Prostate gland (tissue), 2 donors: ENCODE results near the gene FAXC. TPM values are rescaled to one million over a fixed set of nuclear protein-coding genes. Genes with fewer than 3 reads are reported as not detected.
"Not testable (repeated sequence)": the region's sequence is repeated elsewhere in the genome, so short reads cannot be mapped to it uniquely, and the experiment has no call there.

ENCODE experiments used
- DNase-seq: peaks from one replicate; pipeline ENCODE4 v3.0.0-alpha.2; 2019; ENCODE audit warnings: low spot score
- H3K27ac ChIP-seq, 2 donors: fragments of 200-600 bp; sonication (generic); 2 replicates each; pipeline ENCODE4 v1.5.1; 2017 to 2019
- H3K27me3 ChIP-seq: fragments of 200-600 bp; sonication (generic); replicated peaks from 2 replicates; pipeline ENCODE4 v1.5.1; 2019; ENCODE audit not compliant: insufficient read depth
- H3K36me3 ChIP-seq, 2 donors: fragments of 200-600 bp; sonication (generic); 1 replicate in 1 of 2; 2 replicates in 1 of 2; pipeline versions ENCODE4 v1.5.1 to v1.8.1; 2017 to 2019
- H3K4me1 ChIP-seq: fragments of 200-600 bp; sonication (generic); replicated peaks from 2 replicates; pipeline ENCODE4 v1.5.1; 2019
- H3K4me3 ChIP-seq, 2 donors: fragments of 200-600 bp; sonication (generic); 2 replicates each; pipeline ENCODE4 v1.5.1; 2017 to 2019
- H3K9me3 ChIP-seq: fragments of 200-600 bp; sonication (generic); 2 replicates; pipeline ENCODE4 v1.5.1; 2017
- POLR2A ChIP-seq: fragments of 450-650 bp; IDR thresholded peaks from one replicate; pipeline ENCODE4 v1.6.1; 2016; ENCODE audit warnings: antibody characterized with exemption, mild to moderate bottlenecking
- POLR2AphosphoS5 ChIP-seq: sonication (generic); formaldehyde crosslinking; IDR thresholded peaks from one replicate; pipeline ENCODE4 v1.6.1; 2017; ENCODE audit warnings: antibody characterized with exemption
- WGBS: methylation state at CpG from one replicate; pipeline ENCODE4 v1.1.5; 2018; 5-methylcytosine and 5-hydroxymethylcytosine counted together
- intact Hi-C: fragments of 100-400 bp; cut with DNase I; formaldehyde crosslinking; loops from one replicate; pipeline ENCODE4 v1.14.2; 2022
- total RNA-seq, 2 donors: library from RNA; depleted of rRNA; stranded (reverse); fragments of >200 nt; gene quantifications; one replicate each; pipeline ENCODE4 v1.1.0, GENCODE V29; 2016
- TF ChIP-seq, protein P1 (sequence below), 4 experiments: fragments of 200-600 bp in 2 of 4; fragments of 450-650 bp in 2 of 4; sonication (generic) in 2 of 4; IDR thresholded peaks; 1 replicate in 3 of 4; 2 replicates in 1 of 4; pipeline ENCODE4 v1.5.1; 2016 to 2019; ENCODE audit warnings: antibody characterized with exemption in 4 of 4, mild to moderate bottlenecking in 2 of 4, moderate library complexity in 2 of 4

FAXC gene
- total RNA-seq, 2 donors from 2014 or later: 6.5 to 14.7 TPM

DNA sequence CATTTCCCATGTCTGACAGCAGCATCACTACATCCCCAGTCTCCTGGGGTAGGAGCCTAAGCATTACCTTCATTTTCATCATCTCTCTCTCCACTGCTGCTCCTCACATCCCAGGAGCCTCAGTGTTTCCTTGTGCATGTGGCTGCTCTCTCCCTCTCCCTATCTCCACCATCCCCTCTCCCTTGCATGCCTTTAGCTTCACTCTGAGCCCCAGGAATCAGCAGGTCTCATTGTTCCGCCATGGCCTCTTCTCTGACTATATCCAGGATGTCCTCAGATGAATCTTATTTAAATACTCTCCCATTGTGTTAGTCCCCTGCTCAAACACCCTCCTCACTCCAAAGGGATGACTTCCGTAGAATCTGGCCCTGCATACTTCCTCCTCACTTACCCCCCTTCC is 79.4 kb downstream of the FAXC start:
- intact Hi-C loops: no loop called here
- TF ChIP-seq, protein P1, sequence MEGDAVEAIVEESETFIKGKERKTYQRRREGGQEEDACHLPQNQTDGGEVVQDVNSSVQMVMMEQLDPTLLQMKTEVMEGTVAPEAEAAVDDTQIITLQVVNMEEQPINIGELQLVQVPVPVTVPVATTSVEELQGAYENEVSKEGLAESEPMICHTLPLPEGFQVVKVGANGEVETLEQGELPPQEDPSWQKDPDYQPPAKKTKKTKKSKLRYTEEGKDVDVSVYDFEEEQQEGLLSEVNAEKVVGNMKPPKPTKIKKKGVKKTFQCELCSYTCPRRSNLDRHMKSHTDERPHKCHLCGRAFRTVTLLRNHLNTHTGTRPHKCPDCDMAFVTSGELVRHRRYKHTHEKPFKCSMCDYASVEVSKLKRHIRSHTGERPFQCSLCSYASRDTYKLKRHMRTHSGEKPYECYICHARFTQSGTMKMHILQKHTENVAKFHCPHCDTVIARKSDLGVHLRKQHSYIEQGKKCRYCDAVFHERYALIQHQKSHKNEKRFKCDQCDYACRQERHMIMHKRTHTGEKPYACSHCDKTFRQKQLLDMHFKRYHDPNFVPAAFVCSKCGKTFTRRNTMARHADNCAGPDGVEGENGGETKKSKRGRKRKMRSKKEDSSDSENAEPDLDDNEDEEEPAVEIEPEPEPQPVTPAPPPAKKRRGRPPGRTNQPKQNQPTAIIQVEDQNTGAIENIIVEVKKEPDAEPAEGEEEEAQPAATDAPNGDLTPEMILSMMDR (IDR thresholded peaks at IDR 0.05): no peak
- TF ChIP-seq POLR2A: no peak
- TF ChIP-seq POLR2AphosphoS5: no peak
- 72% methylated on average over 2 of the region's 2 CpGs for WGBS

DNA sequence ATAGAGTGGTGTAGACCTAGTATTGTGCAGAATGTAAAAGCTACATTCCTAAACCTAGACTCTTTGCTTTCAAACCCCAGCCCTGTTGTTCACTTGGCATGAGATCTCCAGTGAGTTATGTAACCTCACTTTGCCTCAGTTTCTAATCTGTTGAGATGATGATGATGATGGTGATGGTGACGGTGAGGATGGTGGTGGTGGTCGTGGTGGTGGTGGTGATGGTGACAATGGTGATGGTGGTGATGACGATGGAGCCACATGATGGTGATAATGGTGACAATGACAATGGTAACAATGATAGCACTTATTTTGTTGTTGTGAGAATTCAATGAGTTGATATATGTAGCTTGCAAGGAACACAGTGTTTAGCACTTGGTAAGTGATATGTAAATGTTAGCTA is 80.3 kb downstream of the FAXC start:
- intact Hi-C loops: no loop called here
- H3K36me3 ChIP-seq: no peaks in the 10 kb centered on the region
- 55% methylated on average over 3 of the region's 3 CpGs for WGBS

More for the DNA sequence above, 79.4 kb downstream of the FAXC start:
- H3K27ac ChIP-seq: no peak overlapping the region
- H3K4me1 ChIP-seq: no peaks in the 10 kb centered on the region
- no peaks in the 10 kb centered on the region for H3K36me3 ChIP-seq
- H3K4me3 ChIP-seq: no peak overlapping the region
- H3K27me3 ChIP-seq: no peaks in the 10 kb centered on the region
- DNase-seq: no peak
- no peaks in the 10 kb centered on the region for H3K9me3 ChIP-seq

DNA sequence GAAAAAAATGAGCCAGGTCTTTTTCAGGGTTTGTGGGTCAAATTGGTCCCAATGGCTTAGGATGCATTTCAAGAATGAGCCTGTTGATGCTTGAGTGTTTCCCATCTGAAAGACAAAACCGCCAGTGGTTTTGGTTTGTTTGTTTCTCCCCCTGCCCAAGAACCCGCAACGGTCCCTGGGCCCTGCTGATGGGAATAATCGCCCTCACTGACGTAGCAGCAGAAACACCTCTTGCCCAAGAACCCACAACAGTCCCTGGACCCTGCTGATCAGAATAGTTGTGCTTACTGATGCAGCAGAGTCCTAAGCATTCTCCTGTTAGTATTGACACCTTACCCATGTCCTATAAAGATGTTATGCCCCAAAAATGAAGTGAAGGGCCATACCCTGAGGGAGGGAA is 82.5 kb downstream of the FAXC start:
- H3K36me3 ChIP-seq, H3K4me1 ChIP-seq, H3K27me3 ChIP-seq, DNase-seq, H3K4me3 ChIP-seq, H3K27ac ChIP-seq, intact Hi-C loops, H3K9me3 ChIP-seq: not testable (repeated sequence)
- 90% methylated on average over 5 of the region's 5 CpGs for WGBS

More for the DNA sequence above, 80.3 kb downstream of the FAXC start:
- Histone ChIP-seq H3K27me3 (no peaks in the 10 kb centered on the region), H3K4me3 (no peak overlapping the region), H3K9me3 (no peaks in the 10 kb centered on the region), H3K27ac (no peak overlapping the region), H3K4me1 (no peaks in the 10 kb centered on the region)
- no peak for DNase-seq
- TF ChIP-seq, protein P1 (IDR thresholded peaks at IDR 0.05): no peak
- TF ChIP-seq POLR2AphosphoS5 (no peak), POLR2A (no peak)

DNA sequence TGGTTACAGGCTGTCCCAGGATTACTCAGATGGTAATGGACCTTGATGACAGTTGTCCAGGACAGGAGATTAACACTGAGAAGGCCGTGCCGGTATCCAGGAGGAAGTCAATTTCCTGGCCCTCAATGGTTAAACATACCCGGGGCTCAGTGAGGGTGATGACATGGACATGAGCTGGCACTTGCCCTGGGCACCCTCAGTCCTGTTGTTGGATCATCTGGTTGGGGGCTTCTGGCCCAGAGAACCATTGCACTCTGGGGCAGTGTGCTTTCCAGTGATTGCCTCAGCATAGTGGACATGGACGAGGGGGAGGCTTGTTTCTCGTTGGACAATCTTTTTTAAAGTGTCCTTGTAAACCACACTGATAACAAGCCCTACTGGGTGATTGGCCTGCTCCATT is 84.0 kb downstream of the FAXC start:
- H3K36me3 ChIP-seq, H3K27ac ChIP-seq, H3K27me3 ChIP-seq, H3K4me3 ChIP-seq, H3K4me1 ChIP-seq, H3K9me3 ChIP-seq, DNase-seq, intact Hi-C loops: not testable (repeated sequence)
- WGBS: 82% methylated on average over 5 of the region's 5 CpGs

DNA sequence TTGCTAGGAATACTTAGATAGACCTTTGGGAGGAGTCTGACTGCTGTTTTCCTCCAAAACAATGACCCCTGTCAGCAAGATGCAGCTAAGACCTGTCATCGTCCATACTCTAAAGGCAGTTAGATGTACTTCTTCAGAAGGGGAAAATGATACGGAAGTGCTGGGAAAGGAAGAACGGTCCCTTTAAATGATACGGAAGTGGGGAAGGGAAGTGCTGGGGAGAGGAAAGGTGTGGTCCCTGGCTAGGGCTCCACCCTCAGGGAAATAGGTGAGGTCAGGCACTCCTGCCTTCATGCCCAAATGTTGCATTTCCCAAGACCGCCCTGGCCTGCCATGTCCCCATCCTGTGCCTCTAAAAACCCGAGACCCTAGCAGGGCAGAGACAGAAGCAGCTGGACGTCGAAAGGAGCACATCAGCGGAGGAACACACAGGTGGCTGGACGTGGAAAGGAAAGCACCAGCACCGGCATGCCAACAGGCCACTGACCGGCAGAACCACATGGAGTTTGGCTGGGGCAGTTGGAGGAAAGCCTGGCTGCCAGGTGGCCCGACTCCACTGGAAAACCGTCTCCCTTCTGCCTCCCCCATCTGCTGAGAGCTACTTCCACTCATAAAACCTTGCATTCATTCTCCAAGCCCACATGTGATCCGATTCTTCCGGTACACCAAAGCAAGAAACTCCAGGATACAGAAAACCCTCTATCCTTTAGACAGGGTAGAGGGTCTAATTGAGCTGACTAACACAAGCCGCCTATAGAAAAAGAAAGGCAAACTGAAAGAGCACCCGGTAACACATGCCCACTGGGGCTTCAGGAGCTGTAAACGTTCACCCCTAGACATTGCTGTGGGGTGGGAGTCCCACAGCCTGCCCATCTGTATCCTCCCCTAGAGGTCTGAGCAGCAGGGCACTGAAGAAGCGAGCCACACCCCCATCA is 94.6 kb downstream of the FAXC start:
- Histone ChIP-seq H3K27me3 (no peaks in the 10 kb centered on the region), H3K4me3 (no peak overlapping the region), H3K9me3 (no peaks in the 10 kb centered on the region), H3K36me3 (no peaks in the 10 kb centered on the region), H3K4me1 (no peaks in the 10 kb centered on the region), H3K27ac (no peak overlapping the region)
- intact Hi-C loops: no loop called here
- TF ChIP-seq, protein P1 (IDR thresholded peaks at IDR 0.05): no peak
- TF ChIP-seq POLR2AphosphoS5 (no peak), POLR2A (no peak)
- 79% methylated on average over 20 of the region's 20 CpGs for WGBS
- no peak for DNase-seq

DNA sequence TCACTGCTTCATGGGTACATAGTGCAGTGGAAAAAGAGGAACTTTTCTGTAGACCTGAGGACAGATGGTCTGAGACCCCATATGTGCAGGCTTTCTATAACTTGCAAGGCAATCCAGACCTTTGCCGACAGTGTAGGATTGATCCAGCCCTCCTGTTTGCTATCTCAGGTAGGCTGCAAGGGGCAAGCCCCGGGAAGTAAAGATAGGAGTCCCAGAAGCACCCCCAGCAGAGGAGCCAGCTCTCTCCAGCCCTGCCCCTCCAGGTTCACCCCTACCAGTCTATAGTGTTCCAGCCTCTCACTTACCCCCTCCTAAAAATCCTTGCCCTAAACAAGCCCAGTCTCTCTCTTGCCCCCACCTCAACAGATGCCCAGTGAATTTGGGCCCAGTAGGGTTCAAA is 96.2 kb downstream of the FAXC start:
- no peak overlapping the region for H3K27ac ChIP-seq
- TF ChIP-seq POLR2AphosphoS5: no peak
- H3K27me3 ChIP-seq: no peaks in the 10 kb centered on the region
- H3K9me3 ChIP-seq: no peaks in the 10 kb centered on the region
- no peak for DNase-seq
- no peak overlapping the region for H3K4me3 ChIP-seq
- WGBS: 66% methylated on average over 2 of the region's 2 CpGs
- no peaks in the 10 kb centered on the region for H3K36me3 ChIP-seq
- H3K4me1 ChIP-seq: no peaks in the 10 kb centered on the region
- intact Hi-C loops: no loop called here
